ENCODE results near the gene JUNB.
"Not testable (repeated sequence)": the region's sequence is repeated elsewhere in the genome, so short reads cannot be mapped to it uniquely, and the experiment has no call there.

GRCh38 chr19:12817810-12818209 is 26.5 kb downstream of the JUNB start:
- TF ChIP-seq, protein P1, sequence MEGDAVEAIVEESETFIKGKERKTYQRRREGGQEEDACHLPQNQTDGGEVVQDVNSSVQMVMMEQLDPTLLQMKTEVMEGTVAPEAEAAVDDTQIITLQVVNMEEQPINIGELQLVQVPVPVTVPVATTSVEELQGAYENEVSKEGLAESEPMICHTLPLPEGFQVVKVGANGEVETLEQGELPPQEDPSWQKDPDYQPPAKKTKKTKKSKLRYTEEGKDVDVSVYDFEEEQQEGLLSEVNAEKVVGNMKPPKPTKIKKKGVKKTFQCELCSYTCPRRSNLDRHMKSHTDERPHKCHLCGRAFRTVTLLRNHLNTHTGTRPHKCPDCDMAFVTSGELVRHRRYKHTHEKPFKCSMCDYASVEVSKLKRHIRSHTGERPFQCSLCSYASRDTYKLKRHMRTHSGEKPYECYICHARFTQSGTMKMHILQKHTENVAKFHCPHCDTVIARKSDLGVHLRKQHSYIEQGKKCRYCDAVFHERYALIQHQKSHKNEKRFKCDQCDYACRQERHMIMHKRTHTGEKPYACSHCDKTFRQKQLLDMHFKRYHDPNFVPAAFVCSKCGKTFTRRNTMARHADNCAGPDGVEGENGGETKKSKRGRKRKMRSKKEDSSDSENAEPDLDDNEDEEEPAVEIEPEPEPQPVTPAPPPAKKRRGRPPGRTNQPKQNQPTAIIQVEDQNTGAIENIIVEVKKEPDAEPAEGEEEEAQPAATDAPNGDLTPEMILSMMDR (IDR thresholded peaks at IDR 0.05), result not testable (repeated sequence)
- TF ChIP-seq YY1 (IDR thresholded peaks at IDR 0.05; ENCODE audit: low read depth), result not testable (repeated sequence)

Measured in SK-N-SH (cell line).